Fibroblast of lung (primary cell): ENCODE measurements around the gene DCST2.

Experiments used
- CTCF ChIP-seq, 2 donors: IDR thresholded peaks in 1 of 2; conservative IDR thresholded peaks in 1 of 2; 1 replicate in 1 of 2; 2 replicates in 1 of 2; pipeline ENCODE4 v1.5.1; 2011 to 2012; ENCODE audit warnings: low read length in 2 of 2, control low read depth in 1 of 2, inconsistent platforms in 1 of 2, low read depth in 1 of 2, mild to moderate bottlenecking in 1 of 2
- EZH2 ChIP-seq: IDR thresholded peaks from 2 replicates; pipeline ENCODE4 v1.5.1; 2012; ENCODE audit warnings: low read length, control low read depth, mild to moderate bottlenecking; ENCODE audit errors: missing control alignments

DNA sequence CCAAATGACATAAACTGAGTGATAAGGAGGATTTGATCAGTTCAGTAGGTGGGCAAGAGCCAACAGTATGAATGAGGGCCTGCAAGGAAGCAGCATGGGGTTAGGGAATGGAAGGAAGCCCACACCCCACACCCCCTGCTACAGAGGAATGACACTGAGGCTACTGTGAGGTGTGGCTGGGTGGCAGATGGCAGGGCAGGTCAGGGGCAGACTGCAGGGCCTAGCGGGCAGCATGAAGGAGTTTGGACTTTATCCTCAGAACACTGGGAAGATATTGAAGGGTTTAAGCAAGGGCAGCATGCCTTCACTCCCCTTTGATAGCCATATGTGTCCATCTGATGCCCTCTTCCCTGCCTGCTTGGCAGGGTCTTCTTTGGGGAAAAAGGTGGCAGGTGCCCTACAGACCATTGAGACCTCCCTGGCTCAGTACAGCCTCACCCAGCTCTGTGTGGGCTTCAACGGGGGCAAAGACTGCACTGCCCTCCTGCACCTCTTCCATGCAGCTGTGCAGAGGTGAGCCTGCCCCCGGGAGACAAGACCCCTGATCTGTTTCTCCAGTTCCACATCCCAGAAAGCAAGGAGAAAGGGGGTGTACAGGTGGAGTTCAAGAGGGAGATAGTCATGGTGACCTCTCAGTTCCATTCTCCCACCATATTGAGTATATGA is 44.3 kb downstream of the DCST2 start:
- TF ChIP-seq EZH2 (no peak), CTCF (conservative IDR thresholded peaks at IDR 0.05 in 1 of 2, IDR thresholded peaks at IDR 0.05 in 1 of 2; ENCODE audit: low read depth in 1 of 2, low read length in 2 of 2) (no peak)
